Measurements from ENCODE around the gene TAF15.

Gene TAF15

DNA sequence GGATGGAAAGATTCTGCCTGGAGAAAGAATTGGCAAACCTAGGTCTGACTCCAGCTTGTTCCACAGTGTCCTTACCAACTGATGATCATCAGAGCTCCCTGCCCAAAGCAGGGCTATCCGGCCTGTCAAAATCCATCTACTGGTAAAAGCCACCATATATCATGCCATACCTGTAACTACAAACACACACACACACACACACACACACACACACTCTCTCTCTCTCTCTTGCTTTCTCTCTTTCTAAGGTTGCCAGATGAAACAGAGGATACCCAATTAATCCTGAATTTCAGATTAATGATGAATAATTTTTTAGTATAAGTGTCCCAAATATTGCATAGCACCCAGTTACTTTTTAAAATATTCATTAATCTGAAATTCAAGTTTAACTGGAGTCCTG lies 12.3 kb upstream of the TAF15 start:
- peak overlapping the region; percentile 14 for H3K4me3 Mint-ChIP-seq
- H3K9me3 Mint-ChIP-seq: no peaks in the 10 kb centered on the region
- TF ChIP-seq, protein P1, sequence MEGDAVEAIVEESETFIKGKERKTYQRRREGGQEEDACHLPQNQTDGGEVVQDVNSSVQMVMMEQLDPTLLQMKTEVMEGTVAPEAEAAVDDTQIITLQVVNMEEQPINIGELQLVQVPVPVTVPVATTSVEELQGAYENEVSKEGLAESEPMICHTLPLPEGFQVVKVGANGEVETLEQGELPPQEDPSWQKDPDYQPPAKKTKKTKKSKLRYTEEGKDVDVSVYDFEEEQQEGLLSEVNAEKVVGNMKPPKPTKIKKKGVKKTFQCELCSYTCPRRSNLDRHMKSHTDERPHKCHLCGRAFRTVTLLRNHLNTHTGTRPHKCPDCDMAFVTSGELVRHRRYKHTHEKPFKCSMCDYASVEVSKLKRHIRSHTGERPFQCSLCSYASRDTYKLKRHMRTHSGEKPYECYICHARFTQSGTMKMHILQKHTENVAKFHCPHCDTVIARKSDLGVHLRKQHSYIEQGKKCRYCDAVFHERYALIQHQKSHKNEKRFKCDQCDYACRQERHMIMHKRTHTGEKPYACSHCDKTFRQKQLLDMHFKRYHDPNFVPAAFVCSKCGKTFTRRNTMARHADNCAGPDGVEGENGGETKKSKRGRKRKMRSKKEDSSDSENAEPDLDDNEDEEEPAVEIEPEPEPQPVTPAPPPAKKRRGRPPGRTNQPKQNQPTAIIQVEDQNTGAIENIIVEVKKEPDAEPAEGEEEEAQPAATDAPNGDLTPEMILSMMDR (IDR thresholded peaks at IDR 0.05): no peak
- H3K27me3 Mint-ChIP-seq (ENCODE audit: low read depth, poor library complexity): peaks cover 89% of the 10 kb centered on the region
- peaks cover 12% of the 10 kb centered on the region for H3K4me1 Mint-ChIP-seq
- DNase-seq: no peak
- no peak overlapping the region for H3K27ac Mint-ChIP-seq
- H3K36me3 Mint-ChIP-seq (ENCODE audit: low read depth): no peaks in the 10 kb centered on the region

- Mint-ChIP-seq H3K36me3 (ENCODE audit: low read depth) (no peaks in the 10 kb centered on the region), H3K27me3 (ENCODE audit: low read depth, poor library complexity) (peaks cover 85% of the 10 kb centered on the region), H3K4me1 (peaks cover 12% of the 10 kb centered on the region), H3K4me3 (no peak overlapping the region), H3K9me3 (no peaks in the 10 kb centered on the region), H3K27ac (no peak overlapping the region)
- DNase-seq: no peak
- TF ChIP-seq, protein P1 (IDR thresholded peaks at IDR 0.05): no peak
Observed at GRCh38 chr17:35797370-35797769, 11.9 kb upstream of the TAF15 start.

DNA sequence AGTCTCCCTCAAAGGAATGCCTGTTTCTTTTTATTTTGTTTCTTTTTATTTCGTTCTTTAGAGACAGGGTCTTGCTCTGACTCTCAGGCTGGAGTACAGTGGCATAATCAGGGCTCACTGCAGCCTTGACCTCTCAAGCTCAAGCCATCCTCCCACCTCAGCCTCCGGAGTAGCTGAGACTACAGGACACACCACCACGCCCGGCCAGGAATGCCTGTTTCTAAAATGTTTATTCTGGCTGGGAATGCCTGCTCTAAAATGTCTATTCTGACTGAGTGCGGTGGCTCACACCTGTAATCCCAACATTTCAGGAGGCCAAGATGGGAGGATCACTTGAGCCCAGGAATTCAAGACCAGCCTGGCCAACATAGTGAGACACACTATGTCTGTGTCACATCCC lies 11.4 kb upstream of the TAF15 start:
- H3K27ac Mint-ChIP-seq: no peak overlapping the region
- H3K27me3 Mint-ChIP-seq (ENCODE audit: low read depth, poor library complexity): peaks cover 79% of the 10 kb centered on the region
- H3K9me3 Mint-ChIP-seq: no peaks in the 10 kb centered on the region
- TF ChIP-seq, protein P1 (IDR thresholded peaks at IDR 0.05): no peak
- H3K4me1 Mint-ChIP-seq: peaks cover 12% of the 10 kb centered on the region
- no peaks in the 10 kb centered on the region for H3K36me3 Mint-ChIP-seq (ENCODE audit: low read depth)
- no peak for DNase-seq
- H3K4me3 Mint-ChIP-seq: no peak overlapping the region

DNA sequence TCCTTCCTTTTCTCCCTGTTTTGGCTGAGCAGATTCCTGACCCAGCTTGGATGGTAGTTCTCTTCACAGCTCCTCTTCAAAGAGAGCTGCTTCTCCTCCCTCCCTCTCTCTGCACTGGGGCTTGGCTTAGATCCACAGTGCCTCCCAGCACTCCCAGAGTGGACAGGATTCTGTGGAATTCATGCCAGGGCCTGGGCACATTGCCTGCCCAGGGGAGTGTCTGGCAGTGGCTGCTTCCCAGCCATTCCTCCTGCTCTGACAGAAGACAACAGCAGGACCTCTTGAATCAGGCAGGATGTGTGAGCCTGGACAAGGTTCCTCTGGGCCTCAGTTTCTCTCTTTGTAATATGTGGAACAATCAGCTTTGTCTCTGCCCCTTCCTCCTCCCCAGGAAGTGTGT lies 9.3 kb upstream of the TAF15 start:
- Mint-ChIP-seq H3K36me3 (ENCODE audit: low read depth) (no peaks in the 10 kb centered on the region), H3K27me3 (ENCODE audit: low read depth, poor library complexity) (peaks cover 62% of the 10 kb centered on the region), H3K4me1 (peaks cover 16% of the 10 kb centered on the region), H3K9me3 (no peaks in the 10 kb centered on the region), H3K27ac (no peak overlapping the region), H3K4me3 (no peak overlapping the region)
- no peak for DNase-seq
- TF ChIP-seq, protein P1 (IDR thresholded peaks at IDR 0.05): no peak

DNA sequence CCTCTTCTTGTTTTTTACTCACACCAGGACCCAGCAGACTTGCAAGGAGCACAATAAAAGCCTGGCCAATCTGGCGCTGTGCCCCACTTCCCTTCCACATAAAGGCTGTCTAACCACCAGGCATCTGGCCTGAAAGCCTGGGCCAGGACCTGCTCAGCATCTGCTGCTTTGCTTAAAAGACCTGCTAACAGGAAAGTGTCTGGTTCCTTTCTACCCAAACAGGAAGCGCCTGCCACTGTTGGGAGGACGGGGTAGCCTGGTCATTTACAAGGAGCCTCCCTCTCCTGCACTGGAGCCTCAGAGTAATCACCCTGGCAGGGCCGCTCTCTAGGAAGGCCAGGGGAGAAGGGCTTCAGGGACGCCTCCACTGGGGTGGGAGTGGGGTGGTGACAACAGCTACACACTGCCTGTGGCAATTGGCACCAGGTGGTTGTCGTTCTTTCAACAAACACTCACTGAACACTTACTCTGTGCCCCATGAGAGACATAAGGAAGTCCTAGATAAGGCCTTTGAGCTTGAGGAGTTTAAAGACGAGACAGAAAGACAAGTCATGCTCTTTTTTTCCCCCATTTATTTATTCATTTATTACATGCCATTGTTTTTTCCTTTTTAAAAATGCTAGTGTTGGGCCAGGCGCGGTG lies 7.6 kb upstream of the TAF15 start:
- Mint-ChIP-seq H3K27me3 (ENCODE audit: low read depth, poor library complexity) (peaks cover 47% of the 10 kb centered on the region), H3K9me3 (no peaks in the 10 kb centered on the region), H3K4me3 (no peak overlapping the region), H3K36me3 (ENCODE audit: low read depth) (no peaks in the 10 kb centered on the region), H3K27ac (no peak overlapping the region), H3K4me1 (peaks cover 12% of the 10 kb centered on the region)
- TF ChIP-seq, protein P1 (IDR thresholded peaks at IDR 0.05): no peak
- DNase-seq: no peak

GRCh38 chr17:35804658-35805192 lies 4.6 kb upstream of the TAF15 start:
- peak; percentile 27 for DNase-seq
- Mint-ChIP-seq H3K27ac (no peak overlapping the region), H3K4me1 (peaks cover 26% of the 10 kb centered on the region), H3K27me3 (ENCODE audit: low read depth, poor library complexity) (peaks cover 21% of the 10 kb centered on the region), H3K9me3 (no peaks in the 10 kb centered on the region), H3K4me3 (no peak overlapping the region), H3K36me3 (ENCODE audit: low read depth) (no peaks in the 10 kb centered on the region)
- TF ChIP-seq, protein P1 (IDR thresholded peaks at IDR 0.05): peak; percentile 64
